GM23248 (cell line): ENCODE data around the gene TMEM63C.

Source experiments
- EZH2 ChIP-seq: fragments of 200-600 bp; sonication (generic); IDR thresholded peaks from 2 replicates; pipeline ENCODE4 v1.6.1; 2018; ENCODE audit warnings: antibody characterized with exemption, mild to moderate bottlenecking; ENCODE audit not compliant: insufficient read depth, poor library complexity, severe bottlenecking
- EZH2phosphoT487 ChIP-seq: fragments of 200-600 bp; sonication (generic); IDR thresholded peaks from 2 replicates; pipeline ENCODE4 v1.6.1; 2018; ENCODE audit warnings: antibody characterized with exemption, moderate library complexity, mild to moderate bottlenecking, low read depth; ENCODE audit not compliant: insufficient read depth

DNA sequence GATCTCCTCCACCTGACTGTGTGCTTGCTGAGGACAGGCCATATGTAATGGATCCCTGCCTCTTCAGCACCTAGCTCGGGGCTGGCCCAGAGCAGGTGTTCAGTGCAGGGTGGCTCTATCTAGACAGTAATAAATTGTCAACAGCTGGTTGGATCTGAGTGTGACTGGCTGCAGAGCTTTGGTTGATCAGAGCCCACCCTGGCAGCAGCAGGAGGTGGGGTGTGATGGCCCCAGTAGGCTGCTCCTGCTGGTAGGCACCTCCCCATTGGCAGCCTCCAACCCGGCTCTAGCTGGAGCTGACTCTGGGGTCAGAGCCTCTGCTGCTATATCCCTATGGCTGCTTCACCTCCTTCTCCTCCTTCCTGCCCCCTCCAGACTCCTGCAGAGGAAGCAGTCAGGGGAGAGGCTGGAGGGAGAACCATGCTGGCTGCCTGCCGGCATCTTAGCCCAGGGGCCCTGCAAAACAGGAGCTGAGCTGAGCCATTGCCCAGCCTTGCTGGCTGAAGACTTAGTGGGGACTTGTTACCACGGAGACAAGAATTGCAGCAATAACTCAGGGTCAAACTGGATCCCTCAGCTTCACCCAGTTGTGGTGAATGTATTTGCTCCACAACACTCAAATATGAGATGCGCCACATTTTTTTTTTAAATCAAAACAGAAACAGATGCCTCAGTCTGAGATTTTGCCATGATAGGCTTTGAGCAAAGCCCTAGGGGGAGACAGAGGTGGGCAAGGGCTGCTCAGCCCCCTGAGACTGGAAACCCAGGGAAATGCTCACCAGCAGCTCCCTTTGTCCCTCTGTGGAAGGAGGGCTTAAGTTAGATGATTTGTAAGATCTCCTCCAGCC lies 22.2 kb downstream of the TMEM63C start:
- no peak for TF ChIP-seq EZH2
- TF ChIP-seq EZH2phosphoT487, result no peak
